Loucy (cell line): Measurements from ENCODE around the gene HBM.

Experiments used
- H2AFZ ChIP-seq: fragments of 200-600 bp; sonication (generic); 2 replicates; pipeline ENCODE4 v1.6.0; 2016; ENCODE audit warnings: antibody characterized with exemption, mild to moderate bottlenecking, low read length, moderate library complexity
- H3F3A ChIP-seq: fragments of 200-600 bp; 2 replicates; pipeline ENCODE4 v1.6.0; 2016; ENCODE audit warnings: antibody characterized with exemption, low read depth, mild to moderate bottlenecking
- H3K27me3 ChIP-seq: fragments of 200-600 bp; sonication (generic); 2 replicates; pipeline ENCODE4 v1.6.1; 2014; ENCODE audit warnings: low read length, mild to moderate bottlenecking; ENCODE audit not compliant: insufficient read depth, poor library complexity, severe bottlenecking
- H3K36me3 ChIP-seq: fragments of 200-600 bp; sonication (generic); 2 replicates; pipeline ENCODE4 v1.6.1; 2016; ENCODE audit warnings: low read length; ENCODE audit not compliant: insufficient read depth
- H3K4me1 ChIP-seq: fragments of 200-600 bp; sonication (generic); 2 replicates; pipeline ENCODE4 v1.5.1; 2014; ENCODE audit warnings: low read length, mild to moderate bottlenecking; ENCODE audit not compliant: insufficient read depth, poor library complexity, severe bottlenecking
- H3K4me2 ChIP-seq: fragments of 200-600 bp; sonication (generic); 2 replicates; pipeline ENCODE4 v1.6.0; 2014; ENCODE audit warnings: antibody characterized with exemption, low read length, low read depth, mild to moderate bottlenecking; ENCODE audit not compliant: poor library complexity, severe bottlenecking
- H3K4me3 ChIP-seq: fragments of 200-600 bp; sonication (generic); 2 replicates; pipeline ENCODE4 v1.5.1; 2014; ENCODE audit warnings: low read length, mild to moderate bottlenecking, mixed read lengths; ENCODE audit not compliant: poor library complexity, severe bottlenecking
- H3K79me2 ChIP-seq: fragments of 200-600 bp; sonication (generic); 2 replicates; pipeline ENCODE4 v1.6.1; 2014; ENCODE audit warnings: low read length; ENCODE audit not compliant: insufficient read depth
- H3K9ac ChIP-seq: fragments of 200-600 bp; sonication (generic); 2 replicates; pipeline ENCODE4 v1.6.0; 2014; ENCODE audit warnings: mild to moderate bottlenecking, low read depth, low read length, moderate library complexity; ENCODE audit not compliant: poor library complexity, severe bottlenecking
- H3K9me2 ChIP-seq: fragments of 200-600 bp; sonication (generic); replicated peaks from 2 replicates; pipeline ENCODE4 v1.6.1; 2016; ENCODE audit warnings: low read depth, low read length, mixed read lengths
- H3K9me3 ChIP-seq: fragments of 200-600 bp; sonication (generic); 2 replicates; pipeline ENCODE4 v1.6.1; 2014; ENCODE audit warnings: mild to moderate bottlenecking, antibody characterized with exemption, low read length, low read depth; ENCODE audit not compliant: insufficient read depth
- H4K20me1 ChIP-seq: fragments of 200-600 bp; sonication (generic); 2 replicates; pipeline ENCODE4 v1.6.0; 2014; ENCODE audit warnings: antibody characterized with exemption, low read length, mild to moderate bottlenecking; ENCODE audit not compliant: insufficient read depth, poor library complexity, severe bottlenecking
- EZH2phosphoT487 ChIP-seq: fragments of 200-600 bp; IDR thresholded peaks from 2 replicates; pipeline ENCODE4 v1.6.1; 2018; ENCODE audit warnings: antibody characterized with exemption, mild to moderate bottlenecking, moderate library complexity, borderline replicate concordance
- TF ChIP-seq, protein P1 (sequence below): fragments of 200-600 bp; sonication (generic); conservative IDR thresholded peaks from 2 replicates; pipeline ENCODE4 v1.5.1; 2014; ENCODE audit warnings: mild to moderate bottlenecking, antibody characterized with exemption, low read length

Gene HBM

DNA sequence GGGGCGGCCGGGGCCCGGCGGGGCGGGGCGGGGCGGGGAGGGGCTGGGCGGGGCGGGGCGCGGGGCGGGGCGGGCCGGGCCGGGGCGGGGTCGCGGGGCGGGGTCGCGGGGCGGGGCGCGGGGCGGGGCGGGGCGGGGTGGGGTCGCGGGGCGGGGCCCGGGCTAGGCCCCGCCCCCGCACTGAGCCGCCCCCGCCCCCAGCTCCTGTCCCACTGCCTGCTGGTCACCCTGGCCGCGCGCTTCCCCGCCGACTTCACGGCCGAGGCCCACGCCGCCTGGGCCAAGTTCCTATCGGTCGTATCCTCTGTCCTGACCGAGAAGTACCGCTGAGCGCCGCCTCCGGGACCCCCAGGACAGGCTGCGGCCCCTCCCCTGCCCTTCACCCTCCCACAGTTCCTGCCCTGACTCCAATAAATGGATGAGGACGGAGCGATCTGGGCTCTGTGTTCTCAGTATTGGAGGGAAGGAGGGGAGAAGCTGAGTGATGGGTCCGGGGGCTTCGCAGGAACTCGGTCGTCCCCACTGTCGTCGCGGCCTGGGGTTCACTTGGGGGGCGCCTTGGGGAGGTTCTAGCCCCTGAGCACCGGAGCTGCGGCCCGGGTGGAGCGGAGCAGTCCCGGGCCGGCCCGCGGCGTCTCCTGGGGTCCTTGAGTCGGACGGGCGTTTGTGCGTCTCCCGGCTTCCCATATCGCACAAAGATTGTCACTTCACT is 795 bp upstream of the HBM start:
- no peaks in the 10 kb centered on the region for H3K27me3 ChIP-seq
- H3K79me2 ChIP-seq: no peaks in the 10 kb centered on the region
- TF ChIP-seq, protein P1, sequence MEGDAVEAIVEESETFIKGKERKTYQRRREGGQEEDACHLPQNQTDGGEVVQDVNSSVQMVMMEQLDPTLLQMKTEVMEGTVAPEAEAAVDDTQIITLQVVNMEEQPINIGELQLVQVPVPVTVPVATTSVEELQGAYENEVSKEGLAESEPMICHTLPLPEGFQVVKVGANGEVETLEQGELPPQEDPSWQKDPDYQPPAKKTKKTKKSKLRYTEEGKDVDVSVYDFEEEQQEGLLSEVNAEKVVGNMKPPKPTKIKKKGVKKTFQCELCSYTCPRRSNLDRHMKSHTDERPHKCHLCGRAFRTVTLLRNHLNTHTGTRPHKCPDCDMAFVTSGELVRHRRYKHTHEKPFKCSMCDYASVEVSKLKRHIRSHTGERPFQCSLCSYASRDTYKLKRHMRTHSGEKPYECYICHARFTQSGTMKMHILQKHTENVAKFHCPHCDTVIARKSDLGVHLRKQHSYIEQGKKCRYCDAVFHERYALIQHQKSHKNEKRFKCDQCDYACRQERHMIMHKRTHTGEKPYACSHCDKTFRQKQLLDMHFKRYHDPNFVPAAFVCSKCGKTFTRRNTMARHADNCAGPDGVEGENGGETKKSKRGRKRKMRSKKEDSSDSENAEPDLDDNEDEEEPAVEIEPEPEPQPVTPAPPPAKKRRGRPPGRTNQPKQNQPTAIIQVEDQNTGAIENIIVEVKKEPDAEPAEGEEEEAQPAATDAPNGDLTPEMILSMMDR: no peak
- no peak for TF ChIP-seq EZH2phosphoT487
- H4K20me1 ChIP-seq: no peaks in the 10 kb centered on the region
- H3K4me1 ChIP-seq: peaks cover 4% of the 10 kb centered on the region
- no peaks in the 10 kb centered on the region for H3K36me3 ChIP-seq
- H3K9me2 ChIP-seq: no peaks in the 10 kb centered on the region
- no peak overlapping the region for H3K4me3 ChIP-seq
- H3F3A ChIP-seq: no peaks in the 10 kb centered on the region
- H3K9ac ChIP-seq: no peak overlapping the region
- no peaks in the 10 kb centered on the region for H3K9me3 ChIP-seq
- H3K4me2 ChIP-seq: no peak overlapping the region
- H2AFZ ChIP-seq: no peak overlapping the region

DNA sequence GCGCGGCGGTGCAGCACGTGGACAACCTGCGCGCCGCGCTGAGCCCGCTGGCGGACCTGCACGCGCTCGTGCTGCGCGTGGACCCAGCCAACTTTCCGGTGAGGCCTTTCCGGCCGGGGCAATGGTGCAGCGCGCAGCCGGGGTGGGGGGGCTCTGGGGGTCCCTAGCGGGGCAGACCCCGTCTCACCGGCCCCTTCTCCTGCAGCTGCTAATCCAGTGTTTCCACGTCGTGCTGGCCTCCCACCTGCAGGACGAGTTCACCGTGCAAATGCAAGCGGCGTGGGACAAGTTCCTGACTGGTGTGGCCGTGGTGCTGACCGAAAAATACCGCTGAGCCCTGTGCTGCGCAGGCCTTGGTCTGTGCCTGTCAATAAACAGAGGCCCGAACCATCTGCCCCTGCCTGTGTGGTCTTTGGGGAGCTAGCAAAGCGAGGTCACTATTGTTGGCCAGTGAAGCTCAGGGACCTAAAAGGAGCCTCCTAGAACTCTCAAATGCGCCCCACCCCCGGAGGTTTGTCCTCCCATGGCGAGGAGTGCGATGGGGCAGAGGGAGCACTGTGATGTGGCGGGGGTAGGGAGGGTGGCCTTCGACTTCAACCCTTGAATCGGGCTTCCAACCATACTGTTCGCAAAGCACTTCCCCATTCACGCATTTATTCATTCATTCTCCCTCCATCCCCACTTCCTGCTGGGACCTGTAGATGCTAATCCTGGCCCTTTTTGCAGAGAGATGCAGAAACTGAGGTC is 770 bp downstream of the HBM start:
- Histone ChIP-seq H3K4me2 (no peak overlapping the region), H3K9ac (no peak overlapping the region), H3K4me1 (peaks cover 4% of the 10 kb centered on the region), H3K27me3 (no peaks in the 10 kb centered on the region), H3K9me3 (no peaks in the 10 kb centered on the region), H2AFZ (no peak overlapping the region), H3K9me2 (no peaks in the 10 kb centered on the region), H3K79me2 (no peaks in the 10 kb centered on the region), H4K20me1 (no peaks in the 10 kb centered on the region), H3K4me3 (no peak overlapping the region), H3K36me3 (no peaks in the 10 kb centered on the region), H3F3A (no peaks in the 10 kb centered on the region)
- TF ChIP-seq, protein P1: no peak
- TF ChIP-seq EZH2phosphoT487: no peak

DNA sequence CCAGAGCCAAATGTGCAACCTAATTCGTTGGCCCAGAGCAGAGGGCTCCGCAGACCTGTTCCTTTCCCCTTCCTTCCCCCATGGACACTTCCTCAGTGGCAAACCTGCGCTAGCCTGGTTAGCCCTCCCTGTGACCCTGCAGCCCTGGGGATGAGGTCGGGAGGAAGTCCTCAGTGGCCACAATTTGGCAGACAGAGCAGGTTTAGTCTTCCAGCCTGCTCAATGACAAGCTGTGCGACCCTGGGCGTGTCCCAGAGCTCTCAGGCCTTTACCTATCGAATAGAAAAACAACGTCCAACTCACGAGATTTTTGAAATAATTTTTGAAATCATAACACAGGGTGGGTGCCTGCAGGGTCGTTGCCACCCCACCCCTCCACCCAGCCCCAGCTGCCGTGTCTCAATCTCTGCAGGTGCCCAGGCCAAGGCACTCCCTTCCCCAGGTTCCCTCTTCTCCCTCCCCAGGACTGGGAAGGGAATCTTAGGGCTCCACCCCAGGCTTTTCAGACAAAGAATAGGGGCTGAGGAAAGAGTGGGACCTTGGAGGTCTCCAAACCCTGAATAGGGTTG is 1.4 kb downstream of the HBM start:
- no peaks in the 10 kb centered on the region for H4K20me1 ChIP-seq
- H3K4me1 ChIP-seq: peaks cover 4% of the 10 kb centered on the region
- no peak overlapping the region for H3K9ac ChIP-seq
- H3F3A ChIP-seq: no peaks in the 10 kb centered on the region
- H3K27me3 ChIP-seq: no peaks in the 10 kb centered on the region
- H3K36me3 ChIP-seq: no peaks in the 10 kb centered on the region
- no peak overlapping the region for H3K4me2 ChIP-seq
- H3K4me3 ChIP-seq: no peak overlapping the region
- H3K79me2 ChIP-seq: no peaks in the 10 kb centered on the region
- TF ChIP-seq, protein P1: no peak
- TF ChIP-seq EZH2phosphoT487: no peak
- H3K9me2 ChIP-seq: no peaks in the 10 kb centered on the region
- H2AFZ ChIP-seq: no peak overlapping the region
- no peaks in the 10 kb centered on the region for H3K9me3 ChIP-seq
